K562 (cell line): ENCODE data around the gene RHEB. TPM values are rescaled to one million over a fixed set of nuclear protein-coding genes. Genes with fewer than 3 reads are reported as not detected.

ENCODE experiments used
- DMBX1 ChIP-seq: fragments of 250-450 bp; sonication (Bioruptor Pico); IDR thresholded peaks from 2 replicates; pipeline ENCODE4 v1.8.0; 2022; ENCODE audit warnings: inconsistent platforms, mild to moderate bottlenecking, moderate library complexity, borderline replicate concordance
- HIVEP1 ChIP-seq: fragments of 250-450 bp; sonication (Bioruptor Pico); IDR thresholded peaks from 2 replicates; pipeline ENCODE4 v1.4.0; 2020; ENCODE audit warnings: mild to moderate bottlenecking
- ILF3 ChIP-seq: fragments of 450-650 bp; IDR thresholded peaks from 2 replicates; pipeline ENCODE4 v1.6.1; 2018; ENCODE audit warnings: antibody characterized with exemption, mild to moderate bottlenecking, moderate library complexity, borderline replicate concordance
- ILK ChIP-seq: fragments of 450-650 bp; IDR thresholded peaks from 2 replicates; pipeline ENCODE4 v1.6.1; 2016; ENCODE audit warnings: missing genetic modification characterization, low read depth, mild to moderate bottlenecking, missing compliant biosample characterization, moderate library complexity, borderline replicate concordance
- MCM3 ChIP-seq: fragments of 450-650 bp; IDR thresholded peaks from 2 replicates; pipeline ENCODE4 v1.6.1; 2016
- MED1 ChIP-seq: sonication (generic); formaldehyde crosslinking; IDR thresholded peaks from 2 replicates; pipeline ENCODE4 v1.8.1; 2023; ENCODE audit warnings: missing genetic modification reagents, borderline replicate concordance
- NR1H2 ChIP-seq: sonication (generic); formaldehyde crosslinking; IDR thresholded peaks from 2 replicates; pipeline ENCODE4 v1.4.0; 2020; ENCODE audit warnings: mild to moderate bottlenecking, missing genetic modification reagents
- POLR2B ChIP-seq: fragments of 450-650 bp; IDR thresholded peaks from 2 replicates; pipeline ENCODE4 v1.6.1; 2018; ENCODE audit warnings: low read depth; ENCODE audit not compliant: partially characterized antibody
- POLR2H ChIP-seq: IDR thresholded peaks from 2 replicates; pipeline ENCODE4 v1.6.1; 2016; ENCODE audit warnings: missing genetic modification characterization, low read depth, mild to moderate bottlenecking, control low read depth, missing compliant biosample characterization, moderate library complexity
- TAF9B ChIP-seq: fragments of 450-650 bp; IDR thresholded peaks from 2 replicates; pipeline ENCODE4 v1.6.1; 2018; ENCODE audit warnings: mild to moderate bottlenecking; ENCODE audit not compliant: partially characterized antibody
- TSC22D4 ChIP-seq: fragments of 450-650 bp; IDR thresholded peaks from 2 replicates; pipeline ENCODE4 v1.6.1; 2016; ENCODE audit warnings: missing genetic modification characterization, missing biosample characterization, control low read depth
- ZNF316 ChIP-seq: fragments of 450-650 bp; IDR thresholded peaks from 2 replicates; pipeline ENCODE4 v1.6.1; 2016
- ZNF444 ChIP-seq: fragments of 250-450 bp; sonication (Bioruptor Pico); IDR thresholded peaks from 2 replicates; pipeline ENCODE4 v1.4.0; 2020; ENCODE audit warnings: mild to moderate bottlenecking, moderate library complexity
- ZNF76 ChIP-seq: fragments of 250-450 bp; sonication (Bioruptor Pico); IDR thresholded peaks from 2 replicates; pipeline ENCODE4 v1.4.0; 2020; ENCODE audit warnings: mild to moderate bottlenecking, moderate library complexity, borderline replicate concordance
- polyA plus RNA-seq, 8 experiments: library from polyadenylated mRNA; depleted of rRNA in 4 of 8; stranded (reverse) in 5 of 8; unstranded in 3 of 8; fragments of >200 nt; fragmentation: Nextera tagmentation in 2 of 8; fragmentation: Illumina TruSeq in 1 of 8; extraction: Ambion mirVana in 2 of 8; extraction: Trizol in 1 of 8; gene quantifications; 2 replicates each; pipeline versions ENCODE4 v1.2.1 to v1.2.3, GENCODE V29; 2011 to 2014; ENCODE audit warnings: inconsistent platforms in 1 of 8, missing spikeins in 1 of 8
- total RNA-seq, 7 experiments: library from RNA; depleted of rRNA in 6 of 7; stranded (reverse); fragments of >200 nt in 6 of 7; fragmentation: Illumina TruSeq in 2 of 7; extraction: Trizol in 2 of 7; gene quantifications; 2 replicates each; pipeline versions ENCODE4 v1.2.1 to v1.2.3, GENCODE V29; 2011 to 2021; ENCODE audit warnings: low replicate concordance in 1 of 7
- TF ChIP-seq, protein P1 (sequence below): sonication (generic); formaldehyde crosslinking; IDR thresholded peaks from 2 replicates; pipeline ENCODE4 v1.8.1; 2023; ENCODE audit warnings: mild to moderate bottlenecking, missing genetic modification reagents, moderate library complexity
- TF ChIP-seq, protein P2 (sequence below), 2 experiments: fragments of 450-650 bp; IDR thresholded peaks; 2 replicates each; pipeline ENCODE4 v1.6.1; 2016; ENCODE audit warnings: mild to moderate bottlenecking in 2 of 2, borderline replicate concordance in 1 of 2, low read depth in 1 of 2, moderate library complexity in 1 of 2
- TF ChIP-seq, protein P3 (sequence below): fragments of 450-650 bp; conservative IDR thresholded peaks from 2 replicates; pipeline ENCODE4 v1.6.1; 2016; ENCODE audit warnings: missing genetic modification characterization, low read depth, mild to moderate bottlenecking, missing compliant biosample characterization, moderate library complexity

Gene RHEB
- total and polyA plus RNA-seq, 9 of the 15 experiments (the other 6 are each of a cell fraction or from before 2014, with no cell fraction given), result 28.5 to 249 (median 182) TPM

DNA sequence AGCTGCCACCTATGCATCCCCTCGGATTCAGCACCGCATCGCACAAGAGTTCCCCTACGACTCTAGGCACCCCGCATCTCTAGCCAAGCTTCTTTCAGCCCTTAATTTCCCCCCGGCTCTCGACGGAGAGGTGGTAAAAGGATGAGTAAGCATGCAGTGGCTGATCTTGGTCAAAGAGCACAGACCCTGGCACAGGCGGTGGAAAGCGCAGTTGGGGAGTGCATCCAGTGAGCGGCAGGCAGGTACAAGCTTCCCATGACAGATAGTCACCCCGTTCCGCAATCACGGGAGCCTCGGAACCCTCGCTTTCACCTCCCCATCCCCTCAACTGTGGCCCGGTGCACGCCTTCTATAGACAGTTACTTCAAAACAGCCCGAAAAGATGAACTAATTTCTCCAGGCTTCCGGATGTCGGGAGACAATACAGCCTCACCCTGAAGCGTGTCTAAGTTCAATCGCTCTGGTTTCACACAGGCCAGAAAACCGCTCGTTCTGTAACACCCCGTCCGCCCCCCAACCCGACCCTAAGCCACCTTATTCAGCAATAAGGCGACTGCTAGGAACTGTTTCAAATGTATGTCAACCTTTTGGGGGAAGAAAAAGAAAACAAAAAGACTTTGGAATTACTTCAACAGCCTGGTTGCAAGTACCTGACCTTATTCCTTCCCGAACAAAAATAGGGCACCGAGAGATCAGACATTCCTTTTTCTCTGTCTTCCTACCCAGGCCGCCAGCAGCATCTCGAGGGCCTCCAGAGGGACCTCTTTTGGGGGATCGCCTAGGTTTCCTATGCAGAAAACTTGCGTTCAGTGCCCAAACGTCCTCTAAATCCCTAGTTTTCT is 1.4 kb downstream of the RHEB start (continued):
- no peak for TF ChIP-seq ZNF444
- no peak for TF ChIP-seq ILK (tag)
- TF ChIP-seq MED1 (CRISPR knock-in tag), result no peak
- TF ChIP-seq ZNF76 (CRISPR knock-in tag), result no peak
- TF ChIP-seq, protein P1, sequence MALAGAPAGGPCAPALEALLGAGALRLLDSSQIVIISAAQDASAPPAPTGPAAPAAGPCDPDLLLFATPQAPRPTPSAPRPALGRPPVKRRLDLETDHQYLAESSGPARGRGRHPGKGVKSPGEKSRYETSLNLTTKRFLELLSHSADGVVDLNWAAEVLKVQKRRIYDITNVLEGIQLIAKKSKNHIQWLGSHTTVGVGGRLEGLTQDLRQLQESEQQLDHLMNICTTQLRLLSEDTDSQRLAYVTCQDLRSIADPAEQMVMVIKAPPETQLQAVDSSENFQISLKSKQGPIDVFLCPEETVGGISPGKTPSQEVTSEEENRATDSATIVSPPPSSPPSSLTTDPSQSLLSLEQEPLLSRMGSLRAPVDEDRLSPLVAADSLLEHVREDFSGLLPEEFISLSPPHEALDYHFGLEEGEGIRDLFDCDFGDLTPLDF (CRISPR knock-in tag), result no peak
- TF ChIP-seq TAF9B, result no peak
- TF ChIP-seq, protein P2, sequence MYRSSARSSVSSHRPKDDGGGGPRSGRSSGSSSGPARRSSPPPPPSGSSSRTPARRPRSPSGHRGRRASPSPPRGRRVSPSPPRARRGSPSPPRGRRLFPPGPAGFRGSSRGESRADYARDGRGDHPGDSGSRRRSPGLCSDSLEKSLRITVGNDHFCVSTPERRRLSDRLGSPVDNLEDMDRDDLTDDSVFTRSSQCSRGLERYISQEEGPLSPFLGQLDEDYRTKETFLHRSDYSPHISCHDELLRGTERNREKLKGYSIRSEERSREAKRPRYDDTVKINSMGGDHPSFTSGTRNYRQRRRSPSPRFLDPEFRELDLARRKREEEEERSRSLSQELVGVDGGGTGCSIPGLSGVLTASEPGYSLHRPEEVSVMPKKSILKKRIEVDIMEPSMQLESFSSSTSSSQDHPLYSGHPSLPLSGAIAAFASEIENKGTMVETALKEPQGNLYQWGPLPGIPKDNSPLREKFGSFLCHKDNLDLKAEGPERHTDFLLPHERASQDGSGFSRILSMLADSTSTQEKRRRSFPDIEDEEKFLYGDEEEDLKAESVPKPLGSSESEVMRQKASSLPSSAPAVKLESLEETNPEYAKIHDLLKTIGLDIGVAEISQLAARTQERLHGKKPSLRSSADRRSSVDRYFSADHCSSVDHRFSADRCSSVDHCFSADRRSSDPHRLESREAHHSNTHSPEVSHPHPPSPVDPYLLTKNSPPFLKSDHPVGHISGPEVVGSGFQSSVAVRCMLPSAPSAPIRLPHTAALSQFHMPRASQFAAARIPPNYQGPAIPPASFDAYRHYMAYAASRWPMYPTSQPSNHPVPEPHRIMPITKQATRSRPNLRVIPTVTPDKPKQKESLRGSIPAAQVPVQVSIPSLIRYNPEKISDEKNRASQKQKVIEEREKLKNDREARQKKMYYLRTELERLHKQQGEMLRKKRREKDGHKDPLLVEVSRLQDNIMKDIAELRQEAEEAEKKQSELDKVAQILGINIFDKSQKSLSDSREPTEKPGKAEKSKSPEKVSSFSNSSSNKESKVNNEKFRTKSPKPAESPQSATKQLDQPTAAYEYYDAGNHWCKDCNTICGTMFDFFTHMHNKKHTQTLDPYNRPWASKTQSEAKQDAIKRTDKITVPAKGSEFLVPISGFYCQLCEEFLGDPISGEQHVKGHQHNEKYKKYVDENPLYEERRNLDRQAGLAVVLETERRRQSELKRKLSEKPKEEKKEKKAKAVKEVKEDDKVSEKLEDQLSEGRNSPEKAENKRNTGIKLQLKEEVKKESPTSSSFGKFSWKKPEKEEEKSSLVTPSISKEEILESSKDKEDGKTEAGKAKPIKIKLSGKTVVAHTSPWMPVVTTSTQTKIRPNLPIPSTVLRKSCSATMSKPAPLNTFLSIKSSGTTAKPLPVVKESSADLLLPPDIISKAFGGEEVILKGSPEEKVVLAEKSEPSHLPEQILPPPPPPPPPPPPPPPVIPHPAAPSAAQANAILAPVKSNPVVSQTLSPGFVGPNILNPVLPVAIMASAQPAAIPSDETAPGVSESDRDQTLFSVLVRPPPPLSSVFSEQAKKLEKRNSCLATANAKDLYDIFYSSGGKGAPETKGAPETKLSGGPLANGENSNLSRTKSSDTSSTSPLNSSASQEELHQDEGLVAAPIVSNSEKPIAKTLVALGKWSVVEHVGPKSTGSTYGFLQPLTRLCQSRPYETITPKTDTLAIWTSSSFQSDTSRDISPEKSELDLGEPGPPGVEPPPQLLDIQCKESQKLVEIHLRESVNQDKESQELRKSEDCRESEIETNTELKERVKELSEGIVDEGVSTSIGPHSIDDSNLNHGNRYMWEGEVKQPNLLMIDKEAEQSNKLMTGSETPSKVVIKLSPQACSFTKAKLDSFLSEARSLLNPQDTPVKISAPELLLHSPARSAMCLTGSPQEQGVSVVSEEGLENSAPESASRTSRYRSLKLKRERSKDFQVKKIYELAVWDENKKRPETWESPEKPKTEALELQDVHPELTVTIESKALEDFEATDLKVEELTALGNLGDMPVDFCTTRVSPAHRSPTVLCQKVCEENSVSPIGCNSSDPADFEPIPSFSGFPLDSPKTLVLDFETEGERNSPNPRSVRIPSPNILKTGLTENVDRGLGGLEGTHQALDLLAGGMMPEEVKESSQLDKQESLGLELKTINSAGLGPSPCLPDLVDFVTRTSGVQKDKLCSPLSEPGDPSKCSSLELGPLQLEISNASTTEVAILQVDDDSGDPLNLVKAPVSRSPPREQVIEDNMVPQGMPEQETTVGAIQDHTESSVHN (IDR thresholded peaks at IDR 0.05; ENCODE audit: borderline replicate concordance in 1 of 2, low read depth in 1 of 2), result no peak
- TF ChIP-seq, protein P3, sequence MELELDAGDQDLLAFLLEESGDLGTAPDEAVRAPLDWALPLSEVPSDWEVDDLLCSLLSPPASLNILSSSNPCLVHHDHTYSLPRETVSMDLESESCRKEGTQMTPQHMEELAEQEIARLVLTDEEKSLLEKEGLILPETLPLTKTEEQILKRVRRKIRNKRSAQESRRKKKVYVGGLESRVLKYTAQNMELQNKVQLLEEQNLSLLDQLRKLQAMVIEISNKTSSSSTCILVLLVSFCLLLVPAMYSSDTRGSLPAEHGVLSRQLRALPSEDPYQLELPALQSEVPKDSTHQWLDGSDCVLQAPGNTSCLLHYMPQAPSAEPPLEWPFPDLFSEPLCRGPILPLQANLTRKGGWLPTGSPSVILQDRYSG (tag), result no peak
- no peak for TF ChIP-seq DMBX1 (CRISPR knock-in tag)
- peak; percentile 72 for TF ChIP-seq ZNF316
- TF ChIP-seq HIVEP1 (CRISPR knock-in tag), result 0 out of 2 replicates have a peak, but pooled peaks have one; percentile 9
- TF ChIP-seq MCM3, result no peak
- TF ChIP-seq POLR2H (tag), result no peak
- no peak for TF ChIP-seq TSC22D4 (tag)
- TF ChIP-seq POLR2B, result no peak
- TF ChIP-seq NR1H2 (CRISPR knock-in tag), result 0 out of 2 replicates have a peak, but pooled peaks have one; percentile 76
- no peak for TF ChIP-seq ILF3
